OCI-LY7 (cell line): ENCODE data around the gene DISC1. TPM values are rescaled to one million over a fixed set of nuclear protein-coding genes. Genes with fewer than 3 reads are reported as not detected.

Experiments used
- BruUV-seq: library from RNA; stranded (reverse); fragments of 400-500 nt; replicated peaks from 2 replicates; lab custom pipeline; 2021; lab: Mats Ljungman, UMichigan
- CTCF ChIA-PET: fragments of 300-600 bp; sonication (Branson Sonifier 250); formaldehyde crosslinking; loops from one replicate; lab custom pipeline; 2022; ENCODE audit warnings: antibody characterized with exemption; ENCODE audit not compliant: unreplicated experiment; lab: Charles Lee
- POLR2A ChIA-PET: fragments of 300-600 bp; sonication (Branson Sonifier 250); formaldehyde crosslinking; loops from one replicate; lab custom pipeline; 2022; ENCODE audit warnings: antibody characterized with exemption; lab: Charles Lee
- DNase-seq: peaks from one replicate; pipeline ENCODE4 v3.0.0-alpha.2; 2015; ENCODE audit warnings: low spot score
- H2AFZ ChIP-seq: fragments of 200-600 bp; sonication (generic), shearing (Covaris generic); 2 replicates; pipeline ENCODE4 v1.6.1; 2014; ENCODE audit warnings: mild to moderate bottlenecking, antibody characterized with exemption, low read length, moderate library complexity
- H3K27ac ChIP-seq: fragments of 200-600 bp; sonication (generic); 2 replicates; pipeline ENCODE4 v1.5.1; 2014; ENCODE audit warnings: mixed run types, low read depth, mild to moderate bottlenecking, moderate library complexity, low read length, inconsistent platforms; ENCODE audit not compliant: poor library complexity, severe bottlenecking
- H3K36me3 ChIP-seq: fragments of 200-600 bp; sonication (generic); 2 replicates; pipeline ENCODE4 v1.6.1; 2014; ENCODE audit warnings: mild to moderate bottlenecking, antibody characterized with exemption, low read length, moderate library complexity, mixed read lengths; ENCODE audit not compliant: insufficient read depth
- H3K4me1 ChIP-seq: fragments of 200-600 bp; sonication (generic); 2 replicates; pipeline ENCODE4 v1.5.1; 2014; ENCODE audit warnings: mild to moderate bottlenecking, low read length; ENCODE audit not compliant: insufficient read depth, poor library complexity, severe bottlenecking
- H3K4me2 ChIP-seq: fragments of 200-600 bp; sonication (generic); 2 replicates; pipeline ENCODE4 v1.6.1; 2014; ENCODE audit warnings: mild to moderate bottlenecking, low read length
- H3K4me3 ChIP-seq: fragments of 200-600 bp; sonication (generic); 2 replicates; pipeline ENCODE4 v1.5.1; 2014; ENCODE audit warnings: mild to moderate bottlenecking, low read depth, low read length; ENCODE audit not compliant: poor library complexity, severe bottlenecking
- H3K79me2 ChIP-seq: fragments of 200-600 bp; sonication (generic); 2 replicates; pipeline ENCODE4 v1.6.1; 2016; ENCODE audit warnings: low read depth, mild to moderate bottlenecking, low read length, moderate library complexity, mixed read lengths; ENCODE audit not compliant: insufficient read depth
- H3K9me2 ChIP-seq: fragments of 200-600 bp; sonication (generic); 2 replicates; pipeline ENCODE4 v1.6.1; 2016; ENCODE audit warnings: mild to moderate bottlenecking, low read length, mixed read lengths; ENCODE audit not compliant: insufficient read depth
- H3K9me3 ChIP-seq: fragments of 200-600 bp; sonication (generic); 2 replicates; pipeline ENCODE4 v1.6.1; 2014; ENCODE audit warnings: mild to moderate bottlenecking, mixed run types, low read length, mixed read lengths
- H4K20me1 ChIP-seq: fragments of 200-600 bp; sonication (generic); 2 replicates; pipeline ENCODE4 v1.6.1; 2014; ENCODE audit warnings: mild to moderate bottlenecking, antibody characterized with exemption, low read length, moderate library complexity, mixed read lengths; ENCODE audit not compliant: insufficient read depth
- CTCF ChIP-seq: fragments of 200-600 bp; sonication (generic); conservative IDR thresholded peaks from 2 replicates; pipeline ENCODE4 v1.5.1; 2014; ENCODE audit warnings: mild to moderate bottlenecking, antibody characterized with exemption, low read length, moderate library complexity, mixed read lengths
- EZH2phosphoT487 ChIP-seq: fragments of 200-600 bp; sonication (generic); IDR thresholded peaks from 2 replicates; pipeline ENCODE4 v1.6.1; 2018; ENCODE audit warnings: low read depth, borderline replicate concordance, mild to moderate bottlenecking, mixed run types, antibody characterized with exemption, low read length, moderate library complexity, mixed read lengths
- intact Hi-C: fragments of 100-400 bp; cut with micrococcal nuclease; formaldehyde crosslinking; loops from one replicate; pipeline ENCODE4 v1.10.0; 2022; ENCODE audit not compliant: unreplicated experiment
- total RNA-seq, 2 experiments: library from RNA; depleted of rRNA in 1 of 2; stranded (reverse); fragments of >200 nt in 1 of 2; shearing (Covaris generic) in 1 of 2; gene quantifications; 2 replicates each; pipeline ENCODE4 v1.2.3, GENCODE V29; 2014 to 2022

Gene DISC1
- total RNA-seq, 2 experiments from 2014 or later: 0.91 TPM; not detected in 1

DNA sequence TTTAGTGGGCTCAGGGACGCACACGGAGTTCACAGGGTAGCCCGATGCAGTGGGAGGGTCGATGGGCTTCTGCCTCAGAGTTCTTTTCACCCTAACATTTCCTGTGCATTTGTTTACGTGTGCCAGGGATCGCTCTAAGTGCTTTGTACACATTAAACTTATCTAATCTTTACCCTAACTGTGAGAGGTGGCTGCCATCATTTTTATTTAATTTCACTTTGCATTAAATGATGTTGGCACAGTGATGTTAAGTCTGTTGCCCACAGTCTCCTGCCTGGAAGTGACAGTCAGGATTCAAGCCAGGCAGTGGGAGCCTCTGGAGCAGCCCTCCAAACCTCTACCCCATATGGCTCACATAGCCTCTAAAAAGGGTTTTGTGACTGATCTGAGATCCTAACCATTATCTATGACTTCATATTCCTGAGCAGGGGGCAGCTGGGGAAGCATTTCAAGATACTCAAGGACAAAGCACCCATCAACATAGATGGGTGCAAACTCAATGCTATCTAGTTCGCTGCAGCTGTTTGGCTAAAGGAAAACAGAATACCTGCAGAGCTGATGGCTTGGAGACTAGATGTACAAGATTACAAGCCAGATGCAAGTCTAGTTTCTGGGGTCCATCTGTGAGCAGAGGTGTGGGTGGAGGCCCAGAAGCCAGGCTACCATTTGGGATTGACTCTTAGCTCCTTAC, 303.8 kb downstream of the DISC1 start:
- Histone ChIP-seq H4K20me1 (no peaks in the 10 kb centered on the region), H2AFZ (no peak overlapping the region), H3K4me1 (no peaks in the 10 kb centered on the region), H3K36me3 (no peaks in the 10 kb centered on the region), H3K79me2 (no peaks in the 10 kb centered on the region), H3K9me2 (no peaks in the 10 kb centered on the region), H3K9me3 (peaks cover 13% of the 10 kb centered on the region; the same call in 1 of the 2 replicates), H3K4me3 (no peak overlapping the region), H3K4me2 (no peak overlapping the region), H3K27ac (no peak overlapping the region)
- no TSS peak for BruUV-seq
- DNase-seq: no peak
- TF ChIP-seq EZH2phosphoT487: no peak
- TF ChIP-seq CTCF: no peak
- intact Hi-C loops: no loop called here
- ChIA-PET CTCF (no interaction called here), POLR2A (no interaction called here)

DNA sequence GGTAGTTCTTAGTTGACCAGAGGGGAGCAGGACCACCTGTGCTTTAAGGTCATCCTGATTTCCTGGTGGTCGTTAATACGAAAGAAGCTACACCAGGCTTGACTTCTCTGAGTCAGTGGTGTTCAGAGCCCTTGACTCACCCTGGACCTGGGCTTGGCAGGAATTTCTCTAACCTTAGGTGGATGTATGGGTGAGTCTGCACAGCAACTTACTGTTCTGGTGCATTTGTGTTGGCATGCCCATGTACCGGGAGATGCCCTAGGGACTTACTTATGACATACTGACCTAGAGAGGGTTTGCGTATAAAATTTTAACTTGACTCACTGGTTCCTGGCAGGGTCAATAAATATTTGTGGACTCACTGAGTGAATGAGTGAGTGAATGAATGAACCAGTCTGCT, 304.6 kb downstream of the DISC1 start:
- H3K4me1 ChIP-seq: no peaks in the 10 kb centered on the region
- no peak overlapping the region for H3K27ac ChIP-seq
- no peaks in the 10 kb centered on the region for H3K36me3 ChIP-seq
- H3K9me3 ChIP-seq: peaks cover 13% of the 10 kb centered on the region; the same call in 1 of the 2 replicates
- H3K4me3 ChIP-seq: no peak overlapping the region
- H3K9me2 ChIP-seq: no peaks in the 10 kb centered on the region
- no peaks in the 10 kb centered on the region for H3K79me2 ChIP-seq
- H2AFZ ChIP-seq: no peak overlapping the region
- BruUV-seq: no TSS peak
- ChIA-PET POLR2A (interaction anchor here (0.6 kb wide), 1 partner anchor 282 kb away, joined by 3 read pairs; no protein-coding TSS in a partner anchor), CTCF (interaction anchor here (0.6 to 0.7 kb wide), 2 partner anchors 174 to 1799 kb away, joined by 3 to 5 read pairs; no protein-coding TSS in a partner anchor)
- DNase-seq: no peak
- intact Hi-C loops: no loop called here
- H3K4me2 ChIP-seq: no peak overlapping the region
- no peaks in the 10 kb centered on the region for H4K20me1 ChIP-seq
- TF ChIP-seq CTCF (no peak), EZH2phosphoT487 (no peak)

GRCh38 chr1:231931846-231932454, 305.4 kb downstream of the DISC1 start:
- Histone ChIP-seq H3K79me2 (no peaks in the 10 kb centered on the region), H3K27ac (no peak overlapping the region), H3K9me2 (no peaks in the 10 kb centered on the region), H3K4me1 (no peaks in the 10 kb centered on the region), H2AFZ (no peak overlapping the region), H3K4me3 (no peak overlapping the region), H4K20me1 (no peaks in the 10 kb centered on the region), H3K36me3 (no peaks in the 10 kb centered on the region), H3K9me3 (peaks cover 13% of the 10 kb centered on the region; the same call in 1 of the 2 replicates), H3K4me2 (no peak overlapping the region)
- CTCF ChIA-PET: interaction anchor here (0.7 kb wide), 1 partner anchor 175 kb away, joined by 3 read pairs; no protein-coding TSS in a partner anchor
- intact Hi-C loops: no loop called here
- no TSS peak for BruUV-seq
- no peak for TF ChIP-seq EZH2phosphoT487
- peak; percentile 83 for TF ChIP-seq CTCF
- POLR2A ChIA-PET: interaction anchor here (0.6 kb wide), 1 partner anchor 282 kb away, joined by 3 read pairs; no protein-coding TSS in a partner anchor
- DNase-seq: peak; percentile 19
